Kidney epithelial cell (primary cell): ENCODE results near the gene NSMCE1. TPM values are rescaled to one million over a fixed set of nuclear protein-coding genes. Genes with fewer than 3 reads are reported as not detected.

ENCODE experiments used
- DNase-seq: peaks from one replicate; pipeline ENCODE4 v3.0.0-alpha.2; 2010; ENCODE audit warnings: low read depth
- H3K27me3 ChIP-seq: 2 replicates; pipeline ENCODE4 v1.6.0; 2011; ENCODE audit warnings: low read length; ENCODE audit not compliant: control insufficient read depth, insufficient read depth
- H3K36me3 ChIP-seq: 2 replicates; pipeline ENCODE4 v1.5.1; 2011; ENCODE audit warnings: low read length; ENCODE audit not compliant: control insufficient read depth, insufficient read depth
- H3K4me3 ChIP-seq: 2 replicates; pipeline ENCODE4 v1.5.1; 2011; ENCODE audit warnings: low read depth, mild to moderate bottlenecking, control low read depth, low read length
- CTCF ChIP-seq: IDR thresholded peaks from 2 replicates; pipeline ENCODE4 v1.5.1; 2011; ENCODE audit warnings: mild to moderate bottlenecking, moderate library complexity, low read length, control low read depth, inconsistent platforms; ENCODE audit not compliant: insufficient read depth, poor library complexity, severe bottlenecking
- total RNA-seq: library from RNA; depleted of rRNA; stranded (reverse); fragments of >200 nt; gene quantifications from 2 replicates; pipeline ENCODE4 v1.2.3, GENCODE V29; 2015

Gene NSMCE1
- total RNA-seq, 1 donor from 2014 or later, result 94.8 TPM

- no peaks in the 10 kb centered on the region for H3K27me3 ChIP-seq
- TF ChIP-seq CTCF, result no peak
- no peaks in the 10 kb centered on the region for H3K36me3 ChIP-seq
- DNase-seq, result no peak
- no peak overlapping the region for H3K4me3 ChIP-seq
These were observed 72.5 kb downstream of the NSMCE1 start for GRCh38 chr16:27195941-27196595.

- no peaks in the 10 kb centered on the region for H3K27me3 ChIP-seq
- no peaks in the 10 kb centered on the region for H3K36me3 ChIP-seq
- no peak for TF ChIP-seq CTCF
- H3K4me3 ChIP-seq, result no peak overlapping the region
- no peak for DNase-seq
These were observed 73.4 kb downstream of the NSMCE1 start for GRCh38 chr16:27195076-27195741.

GRCh38 chr16:27193300-27193990 is 75.1 kb downstream of the NSMCE1 start:
- H3K4me3 ChIP-seq, result no peak overlapping the region
- no peak for TF ChIP-seq CTCF
- no peak for DNase-seq
- H3K36me3 ChIP-seq, result no peaks in the 10 kb centered on the region
- H3K27me3 ChIP-seq, result peaks cover 7% of the 10 kb centered on the region

- no peak for TF ChIP-seq CTCF
- no peaks in the 10 kb centered on the region for H3K36me3 ChIP-seq
- no peak overlapping the region for H3K4me3 ChIP-seq
- H3K27me3 ChIP-seq, result peaks cover 7% of the 10 kb centered on the region
- no peak for DNase-seq
These were observed 77.1 kb downstream of the NSMCE1 start for GRCh38 chr16:27191352-27191924.

- Histone ChIP-seq H3K27me3 (peaks cover 7% of the 10 kb centered on the region), H3K36me3 (no peaks in the 10 kb centered on the region), H3K4me3 (no peak overlapping the region)
- TF ChIP-seq CTCF, result no peak
- no peak for DNase-seq
These were observed 78.2 kb downstream of the NSMCE1 start for GRCh38 chr16:27190316-27190871.
